Activated CD4-positive, alpha-beta T cell treated with anti-CD3 and anti-CD28 coated beads, Interleukin-2, amount 50 U/mL, for 24 hours (primary cell): ENCODE results near the gene SGTA.
A peak's percentile ranks its signal among the peaks of the same experiment; 100 is the strongest.
"Not testable (repeated sequence)": the region's sequence is repeated elsewhere in the genome, so short reads cannot be mapped to it uniquely, and the experiment has no call there.

Experiments used
- DNase-seq, 2 donors: peaks; one replicate each; pipeline ENCODE4 v3.0.0-alpha.2; 2020; ENCODE audit warnings: low read depth in 1 of 2, low spot score in 1 of 2

The SGTA gene, protein sequence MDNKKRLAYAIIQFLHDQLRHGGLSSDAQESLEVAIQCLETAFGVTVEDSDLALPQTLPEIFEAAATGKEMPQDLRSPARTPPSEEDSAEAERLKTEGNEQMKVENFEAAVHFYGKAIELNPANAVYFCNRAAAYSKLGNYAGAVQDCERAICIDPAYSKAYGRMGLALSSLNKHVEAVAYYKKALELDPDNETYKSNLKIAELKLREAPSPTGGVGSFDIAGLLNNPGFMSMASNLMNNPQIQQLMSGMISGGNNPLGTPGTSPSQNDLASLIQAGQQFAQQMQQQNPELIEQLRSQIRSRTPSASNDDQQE

DNA sequence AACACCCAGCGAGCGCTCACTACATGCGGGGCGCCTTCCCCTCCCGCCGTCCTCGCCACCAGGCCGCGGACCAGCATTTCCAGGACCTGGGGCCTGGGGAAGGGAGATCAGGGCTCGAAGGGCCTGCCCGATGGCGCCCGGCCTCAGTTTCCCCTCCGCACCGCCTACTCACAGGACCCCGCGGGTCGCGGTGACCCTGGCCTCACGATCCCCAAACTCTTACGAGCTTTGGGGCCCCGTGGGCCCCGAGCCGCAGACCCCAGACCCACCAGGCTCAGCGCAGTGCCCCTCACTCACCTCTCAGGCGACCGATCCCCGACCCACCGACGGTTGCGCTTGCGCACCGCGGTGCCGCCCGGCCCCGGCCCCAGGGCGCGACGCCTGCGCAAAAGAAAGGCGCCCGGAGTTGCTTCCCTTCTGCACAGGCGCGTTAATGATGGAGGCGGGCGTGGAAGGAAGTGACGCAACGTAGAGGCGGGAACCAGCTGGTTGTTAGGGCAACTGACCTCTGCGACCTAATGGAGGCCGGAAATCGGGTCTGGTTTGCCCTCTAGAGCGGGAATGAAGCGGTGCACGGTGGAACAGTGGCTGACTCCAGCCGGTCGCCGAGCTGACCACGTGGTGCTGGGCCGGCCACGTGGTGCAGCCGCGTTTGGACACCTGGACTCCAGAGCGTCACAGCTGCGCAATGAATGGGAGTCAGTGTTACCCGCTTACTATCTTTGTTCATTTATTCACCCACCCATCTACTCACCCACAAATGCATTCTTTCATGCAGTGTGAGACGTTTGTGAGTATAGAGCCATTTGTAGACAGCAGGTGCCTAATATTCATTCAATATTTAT, at the start of gene SGTA:
Gene SGTA, minus strand, starts transcription at position 338 of the 845 bp plus-strand sequence. CDS start 14,205 bp downstream, outside the sequence.
- peak; percentile 93 to 98 for DNase-seq

DNA sequence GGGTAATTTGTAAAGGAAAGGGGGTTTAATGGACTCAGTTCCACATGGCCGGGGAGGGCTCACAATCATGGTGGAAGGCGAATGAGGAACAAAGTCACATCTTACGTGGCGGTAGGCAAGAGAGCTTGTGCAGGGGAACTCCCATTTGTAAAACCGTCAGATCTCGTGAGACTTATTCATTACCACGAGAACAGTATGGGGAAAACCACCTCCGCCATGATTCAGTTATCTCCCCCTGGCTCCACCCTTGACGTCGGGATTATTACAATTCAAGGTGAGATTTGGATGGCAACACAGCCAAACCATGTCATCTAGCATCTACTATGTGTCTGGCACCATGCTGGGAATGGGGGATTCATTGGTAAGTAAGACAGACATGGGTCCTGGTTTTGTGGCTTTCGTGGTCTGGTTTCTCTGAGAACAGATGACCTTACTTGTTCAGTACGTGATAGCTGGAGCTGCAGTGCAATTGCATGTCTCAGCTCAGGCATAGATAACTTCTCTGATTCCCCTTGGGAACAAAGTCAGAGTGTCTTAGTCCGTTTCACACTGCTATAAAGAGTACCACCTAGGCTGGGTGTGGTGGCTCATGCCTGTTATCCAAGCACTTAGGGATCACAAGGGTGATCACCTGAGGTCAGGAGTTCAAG, 44.9 kb upstream of the SGTA start:
- DNase-seq, result no peak

DNA sequence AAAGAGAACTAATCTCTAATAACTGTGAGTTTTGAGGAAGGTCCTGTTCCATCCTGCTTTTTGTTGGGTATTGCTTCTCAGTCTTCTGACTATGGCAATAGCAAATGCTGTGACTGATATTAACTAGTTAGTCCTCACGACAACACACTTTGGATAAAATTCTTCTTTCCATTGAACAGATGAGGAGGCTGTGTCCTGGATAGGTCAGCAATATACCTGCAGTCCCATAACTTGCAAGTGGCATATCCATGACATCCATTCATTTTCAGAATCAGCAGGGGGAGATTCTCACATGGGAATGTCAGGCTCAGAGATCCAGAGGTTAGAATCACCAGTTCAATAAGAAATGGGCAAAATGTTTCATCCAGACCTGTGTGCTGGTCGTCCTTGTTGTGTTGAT, 43.9 kb upstream of the SGTA start:
- no peak for DNase-seq

DNA sequence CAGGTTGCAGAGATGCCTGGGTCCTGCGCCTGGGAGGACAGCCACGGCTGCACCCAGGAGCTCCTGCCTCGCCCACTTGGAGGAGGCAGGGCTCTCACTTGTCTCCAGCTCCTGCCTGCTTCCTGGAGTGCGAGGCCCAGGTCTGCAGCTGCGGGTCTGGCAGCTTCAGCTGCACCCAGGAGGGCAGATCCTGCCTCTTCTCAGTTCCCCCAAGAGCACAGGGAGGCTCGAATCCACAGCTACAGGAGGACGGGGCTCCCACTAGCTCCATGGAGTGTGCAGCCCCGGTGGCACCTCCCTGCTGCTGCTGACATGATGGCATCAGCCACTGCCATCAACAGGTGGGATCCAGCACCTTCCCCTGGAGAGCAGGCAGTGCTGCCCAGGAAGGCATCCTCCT, 41.1 kb upstream of the SGTA start:
- no peak for DNase-seq

DNA sequence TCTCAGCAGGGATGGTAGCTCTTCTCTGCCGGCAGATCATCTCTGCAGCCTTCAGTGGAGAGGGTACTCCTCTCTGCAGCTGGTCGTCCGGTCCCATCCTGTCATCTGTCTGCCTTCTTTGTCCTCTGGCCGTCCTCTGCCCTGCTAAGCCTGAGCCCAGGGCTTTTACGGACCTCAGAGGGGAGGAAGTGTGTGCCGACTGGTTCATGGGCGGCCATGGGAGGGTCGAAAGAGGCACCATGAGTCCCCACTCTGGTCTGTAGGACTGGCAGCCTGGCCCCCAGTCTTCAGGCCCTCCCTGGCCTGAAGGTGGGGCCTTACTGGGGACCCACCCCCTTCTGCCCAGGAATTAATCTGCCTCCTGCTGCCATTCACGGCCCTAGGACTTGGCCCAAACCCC, 40.6 kb upstream of the SGTA start:
- no peak for DNase-seq

DNA sequence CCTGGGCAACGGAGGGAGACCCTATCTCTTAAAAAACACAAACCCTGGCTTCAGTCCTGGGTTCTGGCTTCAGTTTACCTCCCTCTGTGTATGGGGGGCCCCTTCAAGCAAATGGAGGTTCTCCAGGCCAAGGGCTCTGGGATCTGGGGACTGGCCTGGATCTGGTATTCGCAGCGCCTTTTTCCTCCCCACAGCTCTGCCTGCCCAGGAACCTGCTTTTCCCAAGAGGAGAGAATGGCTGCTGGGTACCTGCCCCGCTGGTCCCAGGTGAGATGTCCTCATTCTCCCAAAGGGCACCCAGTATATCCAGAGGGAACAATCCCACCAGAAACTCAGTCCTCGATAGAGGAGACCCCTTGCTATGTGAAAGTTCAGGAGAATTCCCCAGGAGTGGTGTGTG, 39.8 kb upstream of the SGTA start:
- no peak for DNase-seq

DNA sequence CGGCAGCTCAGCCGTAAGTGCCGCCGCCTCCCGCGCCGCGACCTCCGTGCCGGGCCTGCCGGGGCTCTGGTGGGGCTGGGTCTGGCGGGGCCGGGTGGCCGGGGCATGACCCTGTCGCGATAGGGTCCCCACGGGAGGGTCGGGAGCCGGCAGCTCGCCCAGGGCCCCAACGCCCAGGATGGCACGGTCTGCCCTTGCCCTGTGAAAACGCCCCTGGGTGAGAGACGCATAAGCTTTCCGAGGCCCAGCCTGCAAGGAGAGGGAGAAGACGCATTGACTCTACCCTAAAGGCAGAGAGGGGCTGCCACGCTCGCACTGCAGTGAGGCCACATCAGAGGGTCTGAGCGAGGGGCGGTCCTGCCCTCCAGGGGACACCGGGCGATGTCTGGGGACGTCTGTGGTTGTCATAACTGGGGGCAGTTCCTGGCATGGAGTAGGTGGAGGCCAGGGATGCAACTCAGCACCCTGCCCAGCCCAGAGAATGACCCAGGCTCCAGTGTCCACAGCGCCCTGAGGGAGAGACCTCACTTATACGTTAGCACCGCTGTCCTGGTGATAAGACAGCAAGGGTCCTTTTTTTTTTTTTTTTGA, 37.1 kb upstream of the SGTA start:
- no peak for DNase-seq

DNA sequence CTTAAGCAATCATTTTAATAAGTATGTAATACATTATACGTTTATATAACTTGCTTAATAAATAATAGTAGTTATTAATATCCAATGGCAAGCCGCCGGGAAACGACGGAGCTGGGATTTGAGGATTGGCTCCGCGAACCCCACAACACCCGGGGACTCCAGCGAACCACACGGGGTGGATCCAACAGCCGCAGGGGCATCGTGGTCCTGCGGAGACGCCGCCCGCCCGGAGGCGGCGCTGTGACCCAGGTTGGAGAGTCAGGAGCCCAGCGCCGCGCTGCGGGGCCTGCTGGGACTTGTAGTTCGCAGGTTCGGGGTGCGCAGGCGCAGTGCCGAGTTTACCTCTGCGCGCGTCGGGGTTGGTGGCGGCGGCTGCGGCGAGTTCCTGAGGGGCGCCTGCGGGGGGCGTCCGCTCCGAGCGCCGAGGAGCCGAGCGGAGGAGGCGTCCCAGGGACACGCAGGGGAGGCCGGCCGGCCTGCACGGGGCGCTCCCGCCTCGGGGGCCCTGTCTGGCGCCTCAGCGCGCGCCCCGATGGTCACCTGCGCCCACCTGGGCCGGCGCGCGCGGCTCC, 36.6 kb upstream of the SGTA start, which contains the start of gene ZNF554:
Gene ZNF554, plus strand, starts transcription at position 329 of the 572 bp plus-strand sequence. Its CDS starts 204 bp downstream, at position 533.
- DNase-seq, result peak; percentile 97

DNA sequence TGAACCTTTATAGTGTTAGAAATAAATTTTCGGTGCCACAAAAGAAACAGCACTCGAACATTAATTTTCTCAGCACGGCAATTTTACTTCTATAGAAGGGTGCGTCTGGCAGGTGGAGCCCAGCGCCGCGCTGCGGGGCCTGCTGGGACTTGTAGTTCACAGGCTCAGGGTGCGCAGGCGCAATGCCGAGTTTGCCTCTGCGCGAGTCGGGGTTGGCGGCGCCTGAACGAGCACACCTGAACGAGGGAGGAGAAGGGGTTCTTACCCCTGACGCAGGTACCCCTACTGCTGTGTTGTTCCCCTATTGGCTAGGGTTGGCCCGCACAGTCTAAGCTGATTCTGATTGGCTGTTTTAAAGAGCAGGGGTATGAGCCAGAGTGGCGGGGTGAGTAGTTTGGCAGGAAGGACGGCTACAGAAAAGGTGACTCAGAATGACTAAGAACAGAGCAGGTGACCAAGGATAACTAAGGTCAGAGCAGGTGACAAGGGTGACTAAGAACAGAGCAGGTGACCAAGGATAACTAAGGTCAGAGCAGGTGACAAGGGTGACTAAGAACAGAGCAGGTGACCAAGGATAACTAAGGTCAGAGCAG, 34.3 kb upstream of the SGTA start:
- not testable (repeated sequence) for DNase-seq

DNA sequence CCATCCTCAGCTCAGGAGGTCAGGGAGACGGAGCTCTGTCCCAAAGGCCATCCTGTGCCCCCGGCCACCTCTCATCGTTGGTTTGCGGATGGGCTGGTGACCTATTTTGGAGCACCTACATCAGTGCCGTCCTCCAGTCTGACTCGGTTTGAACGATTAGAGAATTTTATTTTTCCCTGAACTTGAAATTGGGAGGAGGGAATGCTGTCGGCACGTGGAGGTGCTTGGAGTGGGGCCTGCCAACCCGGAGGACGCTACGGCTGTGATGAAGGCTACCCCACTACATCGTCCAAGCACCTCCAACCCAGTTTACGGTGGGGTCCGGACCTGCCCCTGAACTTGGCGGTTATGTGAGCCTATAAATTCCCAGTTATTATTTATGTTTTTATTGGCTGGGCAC, 33.6 kb upstream of the SGTA start:
- DNase-seq, result no peak

DNA sequence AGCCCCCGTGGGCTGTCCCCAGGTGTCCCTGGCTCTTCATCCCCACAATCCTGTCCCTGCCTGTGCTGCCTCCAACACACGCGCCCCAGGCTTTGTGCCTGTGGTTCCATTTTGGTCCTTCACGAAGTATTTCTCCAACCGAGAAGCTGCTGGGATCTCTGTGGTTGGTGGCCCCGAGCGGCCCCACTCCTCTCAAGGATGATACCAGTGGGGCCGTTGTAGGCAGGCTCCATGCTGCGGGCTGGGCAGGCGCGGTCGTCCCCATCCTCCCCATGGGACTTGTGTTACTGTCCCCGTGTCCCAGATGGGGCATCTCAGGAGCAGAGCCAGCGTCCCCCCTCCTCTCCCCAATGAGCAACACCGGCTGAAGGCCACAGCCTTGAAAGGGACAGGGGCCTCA, 32.9 kb upstream of the SGTA start:
- no peak for DNase-seq

DNA sequence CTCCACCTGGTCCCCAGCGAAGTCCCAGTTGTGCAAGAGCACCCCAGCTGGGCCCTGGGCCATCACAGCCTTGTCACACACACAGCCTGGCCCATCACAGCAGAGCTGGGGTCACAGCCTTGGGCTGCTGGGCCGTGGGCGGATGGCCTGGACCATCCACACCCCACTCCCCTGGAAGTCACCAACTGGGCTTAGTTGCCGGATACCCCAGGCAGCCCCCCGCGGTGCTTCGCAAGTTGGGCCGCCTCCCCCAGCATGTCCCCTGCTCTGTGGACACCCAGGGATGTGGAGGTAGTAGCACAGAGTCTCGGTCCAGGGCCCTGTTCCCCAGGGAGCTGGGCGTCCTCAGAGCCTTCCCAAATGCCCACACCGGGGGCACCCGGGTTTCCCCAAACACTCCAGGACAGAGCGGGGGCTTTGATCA, 32.1 kb upstream of the SGTA start:
- no peak for DNase-seq

DNA sequence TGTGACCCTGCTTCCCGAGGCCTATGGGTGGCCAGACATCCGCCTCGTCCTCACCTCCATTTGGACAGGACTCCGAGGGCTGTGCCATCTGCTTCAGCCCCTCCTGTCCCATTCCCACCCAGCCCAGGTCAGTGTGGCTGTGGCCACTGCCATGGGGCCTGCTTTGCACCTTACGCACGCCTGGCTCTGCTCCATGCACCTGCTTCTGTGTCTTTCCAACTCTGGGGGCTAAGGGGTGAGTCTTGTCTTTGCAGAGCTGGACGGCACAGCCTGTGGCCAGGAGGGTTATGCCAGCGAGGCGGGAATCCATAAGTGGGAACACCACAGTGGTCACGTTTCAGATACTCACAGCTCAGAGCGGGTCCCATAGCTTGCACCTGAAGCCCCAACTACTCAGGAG, 31.4 kb upstream of the SGTA start:
- no peak for DNase-seq

DNA sequence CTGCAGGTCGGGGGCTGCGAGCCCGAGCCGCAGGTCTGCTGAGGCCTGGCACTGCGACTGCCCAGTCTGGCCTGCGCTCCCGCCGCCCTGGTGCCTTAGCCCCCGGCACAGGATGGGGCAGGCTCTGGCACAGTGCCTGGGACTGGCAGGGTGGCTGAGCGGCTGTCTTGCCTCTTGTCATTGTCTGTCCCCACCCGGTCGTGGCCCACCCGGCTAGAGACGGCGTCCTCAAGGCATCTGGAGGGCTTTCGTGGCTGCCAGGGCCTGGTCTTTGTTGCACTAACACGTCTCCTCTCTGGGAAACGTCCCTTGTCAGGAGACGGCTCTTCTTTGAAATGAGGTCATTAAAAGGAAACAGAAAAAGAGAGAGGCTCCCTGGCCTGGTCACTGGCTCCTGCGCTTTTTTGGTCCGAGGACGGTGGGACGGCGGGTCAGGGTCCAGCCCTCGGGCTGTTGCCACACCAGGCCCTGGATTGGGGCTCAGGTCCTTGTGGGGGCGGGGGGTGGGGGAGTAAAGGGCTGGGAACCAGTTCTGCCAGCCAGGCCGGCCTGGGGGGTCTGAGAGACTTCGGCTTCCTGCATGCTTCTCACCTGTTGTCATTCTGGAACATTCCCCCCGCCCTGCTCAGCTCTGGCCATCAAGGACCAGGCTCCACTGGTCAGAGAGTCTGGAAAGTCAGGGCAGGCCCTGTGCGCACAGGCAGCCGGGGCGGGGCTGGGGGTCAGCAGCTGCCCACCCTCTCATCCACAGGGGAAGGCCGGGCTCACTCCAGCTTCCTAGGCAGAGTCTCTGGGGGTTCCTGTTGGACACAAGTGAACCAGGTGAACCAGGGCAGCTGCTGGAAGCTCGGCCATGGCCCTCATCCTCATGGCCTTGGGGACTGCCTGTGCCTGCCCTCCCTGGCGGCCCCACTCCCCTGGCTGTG, 30.4 kb upstream of the SGTA start:
- DNase-seq, result no peak

DNA sequence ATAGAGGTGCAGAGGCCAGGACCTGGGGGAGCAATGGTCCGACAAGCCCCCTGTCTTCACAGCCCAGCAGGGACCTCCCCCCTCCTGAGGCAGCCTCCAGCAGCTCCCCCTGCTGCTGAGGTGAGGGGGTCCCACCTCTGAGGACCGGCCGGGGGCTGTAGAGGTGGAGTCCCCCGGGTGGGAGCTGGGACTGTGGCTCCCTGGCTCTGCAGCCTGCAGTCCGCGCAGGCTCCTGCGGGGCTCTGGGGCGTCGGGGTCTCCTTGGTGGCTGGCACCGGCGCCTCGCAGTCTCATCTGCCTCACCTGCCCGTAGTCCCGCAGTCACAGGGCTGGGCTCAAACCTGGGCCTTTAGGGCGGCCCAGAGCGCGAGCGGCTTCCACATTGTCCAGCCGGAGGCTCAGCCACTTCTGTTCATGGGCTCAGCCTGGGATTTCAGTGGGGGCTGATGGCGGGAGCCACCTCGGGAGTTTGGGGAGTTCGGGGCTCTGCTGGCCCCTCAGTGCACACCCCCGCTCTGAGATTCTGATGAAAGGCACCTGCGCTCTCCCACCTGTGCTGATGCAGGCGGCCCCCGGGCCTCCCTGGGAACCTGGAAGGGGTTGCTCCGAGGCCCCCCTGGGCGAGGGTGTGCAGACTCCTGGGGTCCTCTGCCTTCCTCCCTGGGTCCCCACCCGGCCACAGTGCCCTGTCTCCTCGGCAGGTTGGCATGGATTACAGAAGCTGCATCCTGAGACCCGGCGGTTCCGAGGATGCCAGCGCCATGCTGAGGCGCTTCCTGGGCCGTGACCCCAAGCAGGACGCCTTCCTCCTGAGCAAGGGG, 29.6 kb upstream of the SGTA start:
- DNase-seq, result no peak

DNA sequence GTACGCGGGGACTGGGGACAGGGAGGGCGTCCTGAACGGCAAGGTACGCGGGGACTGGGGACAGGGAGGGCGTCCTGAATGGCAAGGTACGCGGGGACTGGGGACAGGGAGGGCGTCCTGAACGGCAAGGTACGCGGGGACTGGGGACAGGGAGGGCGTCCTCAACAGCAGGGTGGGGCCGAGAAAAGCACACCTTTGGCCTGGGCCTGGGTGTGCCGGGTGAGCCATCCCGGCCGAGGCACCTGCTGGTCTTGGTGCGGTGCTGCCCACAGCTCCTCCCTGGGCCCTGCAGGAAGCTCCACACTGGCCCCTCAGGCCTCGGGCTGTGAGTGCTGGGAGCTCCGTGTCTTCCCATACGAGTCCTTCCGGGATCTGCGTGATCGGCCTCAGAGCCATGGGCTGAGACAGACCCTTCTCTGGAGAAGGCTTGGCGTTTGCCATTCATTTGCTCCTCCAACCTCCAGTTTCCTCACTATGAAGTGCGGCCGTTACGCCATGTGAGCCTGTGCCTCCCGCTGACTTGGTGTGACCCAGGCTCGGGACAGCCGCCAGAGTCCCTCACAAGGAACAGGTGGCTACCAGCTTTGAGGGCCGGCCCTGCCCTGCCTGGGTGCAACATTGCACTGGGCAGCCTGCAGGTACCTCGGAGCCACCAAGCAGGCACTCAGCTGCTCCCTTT, 28.8 kb upstream of the SGTA start:
- no peak for DNase-seq

DNA sequence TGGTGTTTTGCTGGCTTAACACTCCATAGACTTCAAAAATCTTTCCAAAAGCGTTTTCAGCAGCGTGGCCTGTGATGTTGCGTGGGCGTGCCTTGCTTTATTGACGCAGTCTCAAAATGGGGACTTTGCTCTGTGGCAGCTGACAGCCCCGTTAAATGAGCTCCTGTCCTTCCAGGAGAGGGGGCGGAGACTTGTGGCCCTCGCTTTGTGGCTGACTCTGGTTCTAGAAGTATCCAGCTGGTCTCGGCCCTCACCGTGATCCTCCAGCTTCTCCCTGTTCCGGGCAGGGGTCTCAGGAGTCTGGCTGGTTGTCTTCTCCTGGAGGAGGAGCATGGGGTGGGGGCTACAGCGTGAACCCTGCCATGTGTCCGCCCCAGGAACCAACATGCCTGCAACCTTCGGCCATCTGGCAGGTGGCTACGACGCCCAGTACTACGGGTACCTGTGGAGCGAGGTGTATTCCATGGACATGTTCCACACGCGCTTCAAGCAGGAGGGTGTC, 28.2 kb upstream of the SGTA start:
- no peak for DNase-seq
